Brain microvascular endothelial cell (primary cell): ENCODE results near the gene ANXA10.

ENCODE experiments used
- DNase-seq: peaks from one replicate; pipeline ENCODE4 v3.0.0-alpha.2; 2020
- H3K27ac ChIP-seq: fragments of 250-450 bp; sonication (Bioruptor Pico); 2 replicates; pipeline ENCODE4 v1.5.1; 2020; ENCODE audit warnings: mild to moderate bottlenecking, moderate library complexity
- H3K27me3 ChIP-seq: fragments of 250-450 bp; sonication (Bioruptor Pico); replicated peaks from 2 replicates; pipeline ENCODE4 v1.5.1; 2020; ENCODE audit warnings: mild to moderate bottlenecking
- H3K36me3 ChIP-seq: fragments of 250-450 bp; sonication (Bioruptor Pico); replicated peaks from 2 replicates; pipeline ENCODE4 v1.5.1; 2020; ENCODE audit warnings: mild to moderate bottlenecking
- H3K4me3 ChIP-seq: 2 replicates; pipeline ENCODE4 v1.5.1; 2011; ENCODE audit warnings: low read depth, mild to moderate bottlenecking, control low read depth, low read length, moderate library complexity
- in situ Hi-C: cut with HindIII; loops from 2 replicates; pipeline ENCODE4 v1.10.0; 2017; ENCODE audit warnings: low sequenced_read_pairs, low pct_ligation_motif_present
- TF ChIP-seq, protein P1 (sequence below): IDR thresholded peaks from 2 replicates; pipeline ENCODE4 v1.5.1; 2011; ENCODE audit warnings: low read depth, mild to moderate bottlenecking, moderate library complexity, low read length, control low read depth, inconsistent platforms; ENCODE audit errors: missing control alignments

Gene ANXA10

GRCh38 chr4:168077726-168078239, 14.6 kb upstream of the ANXA10 start:
- no peak for DNase-seq
- no peak overlapping the region for H3K4me3 ChIP-seq
- no peaks in the 10 kb centered on the region for H3K36me3 ChIP-seq
- in situ Hi-C loops = no loop called here
- TF ChIP-seq, protein P1, sequence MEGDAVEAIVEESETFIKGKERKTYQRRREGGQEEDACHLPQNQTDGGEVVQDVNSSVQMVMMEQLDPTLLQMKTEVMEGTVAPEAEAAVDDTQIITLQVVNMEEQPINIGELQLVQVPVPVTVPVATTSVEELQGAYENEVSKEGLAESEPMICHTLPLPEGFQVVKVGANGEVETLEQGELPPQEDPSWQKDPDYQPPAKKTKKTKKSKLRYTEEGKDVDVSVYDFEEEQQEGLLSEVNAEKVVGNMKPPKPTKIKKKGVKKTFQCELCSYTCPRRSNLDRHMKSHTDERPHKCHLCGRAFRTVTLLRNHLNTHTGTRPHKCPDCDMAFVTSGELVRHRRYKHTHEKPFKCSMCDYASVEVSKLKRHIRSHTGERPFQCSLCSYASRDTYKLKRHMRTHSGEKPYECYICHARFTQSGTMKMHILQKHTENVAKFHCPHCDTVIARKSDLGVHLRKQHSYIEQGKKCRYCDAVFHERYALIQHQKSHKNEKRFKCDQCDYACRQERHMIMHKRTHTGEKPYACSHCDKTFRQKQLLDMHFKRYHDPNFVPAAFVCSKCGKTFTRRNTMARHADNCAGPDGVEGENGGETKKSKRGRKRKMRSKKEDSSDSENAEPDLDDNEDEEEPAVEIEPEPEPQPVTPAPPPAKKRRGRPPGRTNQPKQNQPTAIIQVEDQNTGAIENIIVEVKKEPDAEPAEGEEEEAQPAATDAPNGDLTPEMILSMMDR = no peak
- no peak overlapping the region for H3K27ac ChIP-seq
- no peaks in the 10 kb centered on the region for H3K27me3 ChIP-seq

- TF ChIP-seq, protein P1 = no peak
- no peaks in the 10 kb centered on the region for H3K36me3 ChIP-seq
- no peak overlapping the region for H3K4me3 ChIP-seq
- H3K27ac ChIP-seq = no peak overlapping the region
- H3K27me3 ChIP-seq = no peaks in the 10 kb centered on the region
- in situ Hi-C loops = no loop called here
- DNase-seq = no peak
Measured at GRCh38 chr4:168082379-168082778, 10.0 kb upstream of the ANXA10 start.

DNA sequence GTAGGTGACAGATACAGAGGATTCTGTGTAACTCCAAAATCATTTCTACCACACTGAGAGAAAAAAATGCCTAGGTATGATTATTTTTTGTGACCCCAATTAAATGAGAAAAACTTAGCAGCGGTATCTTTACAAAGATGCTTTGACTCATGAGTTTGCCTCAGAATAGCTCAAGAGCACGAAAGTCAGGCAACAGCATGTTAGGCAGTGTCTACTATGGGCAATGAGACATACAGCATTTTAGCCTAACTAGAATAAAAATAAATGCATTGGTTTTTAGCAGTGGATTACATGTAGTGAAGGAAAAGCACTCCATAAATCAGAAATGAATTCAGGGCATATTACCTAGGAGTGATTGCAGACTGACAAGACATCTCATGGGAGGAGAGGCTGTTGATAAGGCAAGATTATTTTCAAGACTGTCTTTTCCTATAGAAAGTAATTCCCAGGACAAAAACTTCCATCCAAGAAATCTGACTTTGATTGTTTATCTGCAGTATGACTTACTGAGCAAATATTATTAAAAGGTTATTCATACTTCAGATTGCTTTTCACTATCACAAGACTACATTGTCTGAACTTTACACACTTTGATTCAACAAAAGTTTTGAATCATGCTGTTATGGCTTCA, 3.6 kb downstream of the ANXA10 start:
- TF ChIP-seq, protein P1 = no peak
- H3K36me3 ChIP-seq = no peaks in the 10 kb centered on the region
- peak overlapping the region; percentile 92 for H3K27ac ChIP-seq
- no peaks in the 10 kb centered on the region for H3K27me3 ChIP-seq
- in situ Hi-C loops = no loop called here
- H3K4me3 ChIP-seq = no peak overlapping the region
- DNase-seq = peak; percentile 67

DNA sequence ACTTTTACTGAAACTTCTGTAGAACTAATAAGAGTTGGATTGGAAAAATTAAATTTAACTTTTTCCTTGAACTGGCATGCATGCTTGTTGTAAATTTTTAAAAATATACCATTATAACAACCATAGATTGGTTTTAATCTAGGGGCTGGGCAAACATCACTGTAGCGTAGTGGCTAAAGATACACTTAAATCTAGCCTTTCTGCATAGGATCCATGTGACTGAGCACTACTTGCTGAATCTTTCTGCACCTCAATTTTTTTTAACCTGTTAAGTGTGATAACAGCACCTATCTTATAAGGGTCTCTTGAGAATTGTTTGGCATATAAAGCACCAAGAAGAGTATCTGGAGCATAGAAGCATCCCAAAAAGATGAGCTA, 4.1 kb downstream of the ANXA10 start:
- no peaks in the 10 kb centered on the region for H3K36me3 ChIP-seq
- H3K4me3 ChIP-seq = no peak overlapping the region
- no peaks in the 10 kb centered on the region for H3K27me3 ChIP-seq
- in situ Hi-C loops = no loop called here
- H3K27ac ChIP-seq = peak overlapping the region; percentile 92
- TF ChIP-seq, protein P1 = no peak
- DNase-seq = no peak

GRCh38 chr4:168097161-168097560, 4.8 kb downstream of the ANXA10 start:
- Histone ChIP-seq H3K4me3 (no peak overlapping the region), H3K27ac (peak overlapping the region; percentile 92), H3K36me3 (no peaks in the 10 kb centered on the region), H3K27me3 (no peaks in the 10 kb centered on the region)
- no peak for DNase-seq
- in situ Hi-C loops = no loop called here
- TF ChIP-seq, protein P1 = no peak

GRCh38 chr4:168098248-168098717, 5.9 kb downstream of the ANXA10 start:
- no peaks in the 10 kb centered on the region for H3K36me3 ChIP-seq
- no peaks in the 10 kb centered on the region for H3K27me3 ChIP-seq
- H3K4me3 ChIP-seq = no peak overlapping the region
- DNase-seq = peak; percentile 60
- peak overlapping the region; percentile 92 for H3K27ac ChIP-seq
- TF ChIP-seq, protein P1 = no peak
- in situ Hi-C loops = no loop called here
